LNCaP clone FGC (cell line): Measurements from ENCODE around the gene FOXD4L5.
"Not testable (repeated sequence)": the region's sequence is repeated elsewhere in the genome, so short reads cannot be mapped to it uniquely, and the experiment has no call there.

Experiments used
- DNase-seq: peaks from one replicate; pipeline ENCODE4 v3.0.0-alpha.2; 2011; ENCODE audit warnings: low read depth
- H3K4me3 ChIP-seq: 2 replicates; pipeline ENCODE4 v1.5.1; 2011; ENCODE audit warnings: mild to moderate bottlenecking, low read depth, low read length, control low read depth

The FOXD4L5 gene

GRCh38 chr9:65285109-65285508 lies at the start of gene FOXD4L5:
TSS of gene FOXD4L5 (minus strand) at chr9:65285209. CDS start at chr9:65284377, 832 bp downstream.
- not testable (repeated sequence) for H3K4me3 ChIP-seq, DNase-seq

GRCh38 chr9:65283943-65284342 lies 1.1 kb downstream of the FOXD4L5 start:
- H3K4me3 ChIP-seq, DNase-seq: not testable (repeated sequence)

GRCh38 chr9:65282976-65283375 lies 2.0 kb downstream of the FOXD4L5 start:
- not testable (repeated sequence) for H3K4me3 ChIP-seq

More at GRCh38 chr9:65282976-65283375, 2.0 kb downstream of the FOXD4L5 start:
- DNase-seq = not testable (repeated sequence)
